HG03196 (cell line): ENCODE measurements around the gene PRG3.

Source experiments
- ATAC-seq: cut with Tn5 transposase; IDR thresholded peaks from one replicate; pipeline ENCODE4 v1.9.1; 2021; ENCODE audit not compliant: unreplicated experiment

Gene PRG3

GRCh38 chr11:57391539-57391938, 10.6 kb upstream of the PRG3 start:
- ATAC-seq = no peak

DNA sequence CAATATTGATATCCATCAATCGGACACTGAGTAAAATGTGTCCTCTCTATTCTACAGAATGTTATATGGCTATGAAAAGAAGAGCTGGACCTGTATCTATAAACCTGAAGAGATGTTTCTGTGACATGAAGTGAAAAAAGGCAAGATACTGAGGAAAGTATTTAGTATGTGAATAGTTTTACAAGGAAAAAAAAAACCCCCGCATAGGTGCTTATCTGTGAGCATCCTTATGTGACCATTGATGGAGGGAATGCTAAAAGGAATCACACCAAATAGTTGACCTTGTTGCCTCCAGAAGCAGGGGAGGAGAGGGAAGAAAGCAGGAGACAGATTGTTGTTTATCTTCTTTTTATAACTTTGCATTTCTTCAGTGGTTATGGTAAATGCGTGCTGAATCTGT, 10.2 kb upstream of the PRG3 start:
- ATAC-seq = no peak

GRCh38 chr11:57390535-57390934, 9.6 kb upstream of the PRG3 start, which contains the start of gene PRG2:
TSS of gene PRG2 (minus strand) at chr11:57390650. CDS start at chr11:57389944, 706 bp downstream.
- ATAC-seq = no peak

DNA sequence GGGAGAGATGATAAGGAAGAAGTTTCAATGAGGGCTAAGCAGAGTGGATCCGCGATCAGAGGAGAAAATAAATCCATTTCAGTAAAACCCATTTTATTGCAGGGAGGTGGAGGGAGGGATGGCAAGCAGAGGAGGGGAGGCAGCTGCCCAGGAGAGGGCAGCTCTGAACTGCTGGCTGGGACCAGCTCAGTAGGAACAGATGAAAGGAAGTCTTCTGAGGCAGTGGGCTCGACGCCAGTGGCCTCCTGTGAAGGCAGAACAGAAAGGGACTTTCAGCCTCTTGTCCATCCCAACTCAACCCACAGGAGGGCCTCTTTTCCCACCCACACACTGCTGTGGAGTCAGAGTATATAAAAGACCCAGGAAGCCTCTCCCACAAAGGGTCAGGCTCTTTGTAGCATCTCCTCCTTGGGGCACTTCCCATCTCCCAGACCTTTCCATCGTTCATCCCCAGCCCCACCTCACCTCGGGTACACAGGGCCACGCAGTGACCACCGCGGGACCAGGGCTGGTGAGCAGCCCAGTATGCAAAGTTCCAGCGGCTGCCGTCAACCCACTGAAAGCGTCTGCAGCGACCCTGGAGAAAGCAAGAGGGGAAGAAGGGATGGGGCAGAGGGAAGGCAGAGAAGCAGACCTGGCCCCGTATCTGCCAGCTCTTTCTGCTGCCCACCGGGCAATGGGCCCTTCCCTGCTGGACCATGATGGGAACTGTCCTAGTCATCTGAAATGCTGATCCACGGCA, 6.5 kb upstream of the PRG3 start:
- ATAC-seq = no peak

DNA sequence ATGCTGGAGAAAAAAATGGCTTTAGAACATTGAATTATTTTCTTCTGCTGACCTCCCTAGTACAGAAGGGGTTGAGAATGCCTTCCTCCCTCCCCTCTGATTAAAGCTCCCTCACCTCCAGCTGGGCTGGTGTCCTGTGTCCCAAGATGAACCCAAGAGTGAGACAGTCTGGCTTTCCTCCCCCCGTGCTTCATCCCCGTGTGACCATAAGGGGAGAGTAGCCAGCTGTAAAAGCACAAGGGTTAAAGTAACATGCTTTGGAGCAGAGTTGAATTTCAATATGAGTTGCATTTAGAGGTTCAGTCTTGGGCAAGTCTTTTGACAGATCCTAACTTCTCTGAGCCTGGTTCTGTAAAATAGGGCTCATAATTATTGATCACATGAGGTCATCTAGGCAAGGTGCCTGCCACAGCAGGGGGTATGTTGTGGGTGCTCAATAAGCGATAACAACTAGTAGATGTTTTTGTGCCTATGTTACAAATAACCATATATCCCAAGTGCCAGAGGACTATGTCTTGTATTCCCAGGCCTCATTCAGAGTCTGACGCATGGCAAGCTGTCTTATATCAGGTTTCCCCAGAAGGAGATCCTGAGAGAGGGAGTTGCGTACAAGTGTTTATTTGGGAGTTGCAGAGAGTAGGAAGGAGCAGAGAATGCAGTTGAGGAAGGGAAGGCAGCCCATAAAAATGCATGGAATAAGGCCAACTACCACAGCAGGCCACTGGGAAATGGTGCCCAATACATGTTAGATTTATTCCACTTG, 5.4 kb upstream of the PRG3 start:
- no peak for ATAC-seq

GRCh38 chr11:57379732-57380131, 1.2 kb downstream of the PRG3 start:
- no peak for ATAC-seq

DNA sequence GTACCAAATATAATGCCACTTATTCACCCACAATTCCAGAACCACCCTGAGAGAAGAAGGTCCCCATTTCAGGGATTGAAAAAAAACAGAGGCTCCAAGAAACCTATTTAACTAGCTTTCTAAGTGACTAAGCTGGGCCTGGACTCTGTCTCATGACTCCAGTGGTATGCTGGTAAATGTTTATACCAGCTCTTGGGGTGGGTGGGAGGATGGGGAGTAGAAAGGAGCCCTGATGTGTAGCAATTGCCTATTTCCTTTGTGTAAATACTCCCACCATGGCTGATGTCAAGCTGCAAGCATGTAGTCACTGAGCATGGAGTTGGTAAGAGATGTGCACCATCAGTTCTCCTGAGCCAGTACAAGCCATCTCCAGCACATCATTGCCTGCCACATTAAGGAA, 2.8 kb downstream of the PRG3 start:
- ATAC-seq = no peak

DNA sequence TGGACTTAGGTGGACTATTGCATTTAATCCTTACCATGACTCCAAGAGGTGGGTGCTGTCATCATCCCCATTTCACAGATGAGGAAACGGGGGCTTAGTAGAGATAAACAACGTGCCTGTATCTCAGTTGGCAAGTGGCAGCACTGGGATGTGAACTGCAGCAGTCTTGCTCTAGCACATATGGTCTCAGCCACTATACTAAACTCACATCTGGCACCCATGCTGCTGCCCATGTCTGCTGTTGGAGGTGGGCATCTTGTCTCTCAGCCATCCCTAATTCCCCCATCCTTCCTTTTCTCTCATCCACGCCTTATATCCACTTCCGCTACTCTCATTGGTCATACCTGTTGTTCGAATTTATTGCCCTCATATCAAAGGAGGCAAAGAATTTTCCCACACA, 3.8 kb downstream of the PRG3 start:
- ATAC-seq = no peak

DNA sequence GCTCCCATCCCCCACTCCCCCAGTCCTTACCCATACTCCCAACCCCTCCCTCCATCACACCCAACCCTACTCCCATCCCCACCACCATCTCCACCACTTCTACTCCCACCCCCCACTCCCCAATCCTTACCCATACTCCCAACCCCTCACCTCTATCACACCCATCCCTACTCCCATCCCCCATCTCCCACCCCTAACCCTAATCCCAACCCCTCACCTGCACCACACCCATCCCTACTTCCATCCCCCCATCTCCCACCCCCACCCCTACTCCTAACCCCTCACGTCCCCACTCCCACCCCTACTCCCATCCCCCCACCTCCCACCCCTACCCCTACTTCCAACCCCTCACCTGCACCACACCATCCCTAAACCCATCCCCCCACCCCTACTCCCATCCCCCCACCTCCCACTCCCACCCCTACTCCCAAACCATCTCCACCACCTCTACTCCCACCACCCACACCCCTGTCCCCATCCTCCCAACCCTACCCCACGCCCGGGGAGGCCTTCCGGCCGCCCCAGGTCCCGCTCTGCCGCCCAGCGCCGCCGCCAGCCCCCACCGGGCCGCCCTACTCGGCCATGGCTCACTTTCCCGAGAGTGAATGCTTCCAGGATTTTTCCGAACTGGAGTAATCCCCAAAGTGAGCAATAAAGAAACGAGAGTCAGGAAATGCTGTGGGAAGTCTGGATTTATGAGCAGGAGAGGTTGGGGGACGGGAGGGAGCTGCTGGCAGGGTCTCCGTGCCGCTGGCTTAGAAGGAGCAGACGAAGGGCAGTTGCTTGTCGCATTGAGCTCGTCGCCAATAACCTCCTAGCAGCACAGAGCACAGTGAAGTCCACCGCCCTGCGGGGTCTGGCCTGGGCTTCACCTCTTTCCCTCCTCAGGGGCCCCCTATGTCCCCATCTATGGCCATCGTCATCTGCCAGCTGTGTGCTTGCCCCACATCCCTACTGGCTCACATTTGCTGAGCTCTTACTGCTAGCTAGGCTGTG, 4.6 kb downstream of the PRG3 start:
- no peak for ATAC-seq

DNA sequence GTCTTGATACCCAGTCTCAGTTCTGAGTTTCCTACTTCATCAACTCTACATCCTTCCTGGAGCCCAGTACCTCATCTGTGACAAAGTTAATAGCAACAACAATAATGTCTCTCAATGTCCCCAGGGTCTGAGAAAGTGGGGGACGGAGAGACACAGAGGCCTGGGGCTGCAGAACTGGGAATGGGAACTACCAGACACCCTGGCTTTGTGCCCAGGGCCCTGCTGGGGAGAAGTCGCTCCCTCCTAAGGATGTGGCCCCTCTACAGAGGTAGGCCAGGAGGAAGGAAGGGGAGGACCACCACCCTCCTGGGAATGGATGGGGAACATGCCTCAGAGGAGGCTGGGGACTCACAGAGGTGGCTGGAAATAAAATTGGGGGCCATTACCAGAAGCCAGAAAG, 5.5 kb downstream of the PRG3 start:
- no peak for ATAC-seq

DNA sequence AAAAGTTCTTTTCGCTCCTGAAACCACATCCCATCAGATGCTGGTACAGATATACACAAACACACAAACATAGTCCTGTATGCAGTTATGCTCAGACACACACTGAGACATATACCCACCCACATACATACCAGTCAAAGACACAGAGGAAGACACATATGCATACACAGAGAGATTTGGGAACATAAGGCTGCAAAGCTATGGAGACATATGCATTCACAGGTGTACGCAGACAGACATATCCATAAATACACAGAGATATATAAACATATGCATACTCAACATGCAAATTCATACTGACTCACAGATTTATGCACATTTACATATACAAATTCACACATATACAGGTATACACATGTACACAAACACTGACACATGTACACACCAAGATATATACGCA, 6.0 kb downstream of the PRG3 start:
- no peak for ATAC-seq

- ATAC-seq = no peak
Measured at GRCh38 chr11:57373146-57373545, 7.8 kb downstream of the PRG3 start.

GRCh38 chr11:57370941-57371340, 10.0 kb downstream of the PRG3 start:
- ATAC-seq = no peak

DNA sequence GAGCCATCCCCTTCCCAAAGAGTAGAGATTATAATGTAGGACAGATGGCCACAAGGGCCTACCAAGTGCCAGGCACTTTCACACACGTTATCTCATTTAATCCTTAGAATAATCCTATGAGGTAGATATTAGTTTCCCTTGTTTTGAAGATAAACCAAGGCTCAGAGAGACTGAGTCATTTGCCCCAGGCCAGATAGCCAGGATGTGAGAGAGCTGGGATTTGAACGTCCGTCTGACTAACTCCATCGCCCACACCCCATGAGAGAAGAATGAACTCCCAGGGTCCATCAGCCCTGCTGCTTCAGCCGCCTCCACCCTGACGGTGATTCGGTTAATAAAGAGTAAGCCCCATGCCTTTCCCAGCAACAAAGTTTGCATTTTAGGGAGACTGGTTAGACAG, 10.7 kb downstream of the PRG3 start:
- no peak for ATAC-seq

- ATAC-seq = no peak
Measured at GRCh38 chr11:57368845-57369232, 12.1 kb downstream of the PRG3 start.

- no peak for ATAC-seq
Measured at GRCh38 chr11:57368106-57368844, 12.7 kb downstream of the PRG3 start.

DNA sequence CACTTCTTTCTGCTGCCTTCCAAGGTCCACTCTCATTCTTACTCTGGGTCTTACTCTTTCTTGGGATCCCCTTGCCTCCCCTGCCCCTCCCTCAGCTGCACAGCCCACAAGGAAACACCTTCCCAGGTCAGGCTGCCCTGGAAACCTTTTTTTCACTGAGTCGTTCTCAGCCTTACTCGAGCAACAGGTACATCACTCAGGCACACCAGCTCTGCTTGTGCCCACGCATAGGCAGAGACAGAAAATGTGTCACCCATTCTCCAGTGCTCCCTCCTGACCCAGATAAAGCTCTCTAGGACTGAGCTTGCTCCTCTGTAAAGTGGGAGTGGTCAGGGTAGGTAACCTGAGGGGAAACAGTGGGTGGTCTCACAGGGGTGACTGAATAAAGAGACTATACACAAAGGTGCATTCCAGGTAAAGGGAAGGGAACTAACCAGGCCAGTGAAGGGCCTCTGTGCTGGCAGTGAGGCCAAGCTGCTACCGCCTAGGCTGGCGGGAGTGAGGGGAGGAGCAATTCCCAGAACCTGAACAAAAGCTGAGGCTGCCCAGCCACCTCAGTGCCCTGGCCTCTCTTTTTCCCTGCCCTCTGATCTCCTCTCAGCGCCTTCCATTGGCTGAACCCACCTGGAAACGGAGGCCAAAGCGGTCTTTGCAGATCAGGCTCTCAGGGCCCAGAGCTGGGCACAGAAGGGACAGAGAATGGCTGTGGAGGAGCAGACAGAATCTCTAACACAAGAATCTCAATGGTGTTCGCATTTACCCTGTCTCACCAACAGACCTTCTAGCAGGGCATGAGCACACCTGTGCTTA, 15.9 kb downstream of the PRG3 start:
- no peak for ATAC-seq

DNA sequence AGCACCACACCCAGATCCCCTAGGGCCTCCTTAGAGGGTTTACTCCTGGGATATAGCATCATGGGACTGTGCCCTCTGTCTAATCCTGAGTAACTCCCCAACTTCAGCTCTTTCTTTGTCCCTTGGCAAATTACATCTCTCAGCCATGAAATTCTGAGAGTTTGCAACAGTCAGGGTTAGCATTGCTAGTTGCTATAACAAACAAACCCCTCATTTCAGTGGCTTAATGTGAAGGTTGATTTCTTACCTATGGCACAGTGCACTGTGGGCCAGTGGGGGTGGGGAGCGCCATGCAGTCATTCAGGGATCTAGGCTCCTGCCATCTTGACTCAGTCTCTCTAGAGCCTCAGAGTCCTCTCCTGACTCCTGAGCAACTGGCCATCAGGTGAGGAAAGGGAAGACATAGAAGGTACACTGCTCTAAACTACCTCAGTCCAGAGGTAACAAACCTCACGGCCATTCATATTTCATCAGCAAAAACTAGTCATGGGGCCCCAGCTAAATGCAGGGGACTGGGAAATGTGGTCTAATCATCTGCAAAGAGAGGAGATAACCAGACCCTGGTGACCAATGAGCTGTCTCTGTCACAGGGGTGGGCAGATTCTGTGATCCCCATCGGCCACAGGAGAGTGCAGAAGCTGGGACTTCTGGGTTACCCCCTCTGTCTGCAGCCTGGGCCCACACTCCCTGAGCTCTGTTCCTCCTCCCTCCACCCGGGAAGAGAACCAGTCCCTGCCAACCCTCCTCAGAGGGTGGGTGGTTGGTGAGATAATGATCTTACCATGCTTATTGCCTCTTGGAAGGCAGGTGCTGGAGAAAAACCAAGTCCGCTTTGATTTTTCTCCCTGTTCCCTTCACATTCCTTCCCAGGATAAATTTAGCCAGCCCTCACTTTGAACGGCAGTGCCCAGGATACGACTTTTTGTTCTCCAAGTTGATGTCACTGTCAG, 17.5 kb downstream of the PRG3 start:
- ATAC-seq = no peak

GRCh38 chr11:57361926-57362325, 19.0 kb downstream of the PRG3 start:
- no peak for ATAC-seq
